ENCODE measurements around the gene MAP1LC3A.

Gene MAP1LC3A

GRCh38 chr20:34579191-34579978 lies 20.9 kb downstream of the MAP1LC3A start:
- DNase-seq = no peak

- DNase-seq = no peak
Measured at GRCh38 chr20:34579979-34580940, 21.7 kb downstream of the MAP1LC3A start.

- no peak for DNase-seq
Measured at GRCh38 chr20:34581341-34582184, 23.0 kb downstream of the MAP1LC3A start.

DNA sequence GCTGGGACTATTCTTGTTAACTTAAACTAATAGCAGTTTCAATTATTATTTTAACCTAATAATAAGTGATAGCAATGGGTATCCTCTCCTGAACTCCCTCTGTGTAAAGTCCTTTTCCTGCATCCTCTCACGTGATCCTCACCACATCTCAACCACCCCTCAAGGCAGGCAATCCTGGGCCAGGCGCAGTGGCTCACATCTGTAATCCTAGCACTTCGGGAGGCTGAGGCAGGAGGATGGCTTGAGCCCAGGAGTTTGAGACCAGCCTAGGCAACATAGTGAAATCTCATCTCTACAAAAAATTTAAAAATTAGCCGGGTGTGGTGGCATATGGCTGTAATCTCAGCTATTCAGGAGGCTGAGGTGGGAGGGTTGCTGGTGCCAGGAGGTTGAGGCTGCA lies 23.7 kb downstream of the MAP1LC3A start:
- no peak for DNase-seq

GRCh38 chr20:34582911-34583310 lies 24.4 kb downstream of the MAP1LC3A start:
- DNase-seq = no peak

DNA sequence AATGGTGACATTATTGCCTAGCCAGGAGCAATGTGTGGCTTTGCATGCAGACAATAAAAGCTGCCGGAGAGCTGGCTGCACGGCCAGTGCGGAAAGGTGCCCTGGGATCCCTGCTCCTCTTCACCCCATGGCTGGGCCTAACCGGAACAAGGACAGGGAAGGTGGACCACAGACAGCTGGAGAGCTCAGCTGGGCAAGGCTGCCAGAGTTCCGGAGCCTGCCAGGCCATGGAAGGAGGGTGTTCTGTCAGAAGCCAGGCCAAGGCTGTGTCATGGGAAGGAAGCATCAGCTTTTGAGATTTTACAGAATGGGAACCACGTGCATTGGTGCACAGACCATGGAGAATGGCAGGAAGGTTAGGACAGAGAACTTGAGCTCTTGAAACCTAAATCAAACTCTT lies 25.0 kb downstream of the MAP1LC3A start:
- no peak for DNase-seq

DNA sequence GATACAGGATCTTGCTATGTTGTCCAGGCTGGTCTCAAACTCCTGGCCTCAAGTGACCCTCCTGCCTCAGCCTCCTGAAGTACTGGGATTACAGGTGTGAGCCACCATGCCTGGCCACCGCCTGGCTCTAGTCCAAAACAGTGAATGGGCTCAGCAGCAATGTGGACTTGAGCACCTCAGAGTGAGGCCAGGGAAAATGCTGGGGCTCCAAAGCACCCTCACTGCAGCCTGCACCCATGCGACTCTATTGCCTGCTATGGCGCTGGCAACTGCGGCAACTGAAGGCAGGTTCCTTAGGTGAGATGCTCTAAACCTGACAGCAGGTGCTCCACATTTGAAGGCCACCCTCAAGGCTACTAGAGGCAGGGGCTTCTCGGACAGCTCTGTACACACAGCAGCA lies 26.5 kb downstream of the MAP1LC3A start:
- no peak for DNase-seq

GRCh38 chr20:34586488-34587163 lies 28.1 kb downstream of the MAP1LC3A start:
- no peak for DNase-seq

GRCh38 chr20:34595377-34596184 lies 37.1 kb downstream of the MAP1LC3A start:
- DNase-seq = no peak

DNA sequence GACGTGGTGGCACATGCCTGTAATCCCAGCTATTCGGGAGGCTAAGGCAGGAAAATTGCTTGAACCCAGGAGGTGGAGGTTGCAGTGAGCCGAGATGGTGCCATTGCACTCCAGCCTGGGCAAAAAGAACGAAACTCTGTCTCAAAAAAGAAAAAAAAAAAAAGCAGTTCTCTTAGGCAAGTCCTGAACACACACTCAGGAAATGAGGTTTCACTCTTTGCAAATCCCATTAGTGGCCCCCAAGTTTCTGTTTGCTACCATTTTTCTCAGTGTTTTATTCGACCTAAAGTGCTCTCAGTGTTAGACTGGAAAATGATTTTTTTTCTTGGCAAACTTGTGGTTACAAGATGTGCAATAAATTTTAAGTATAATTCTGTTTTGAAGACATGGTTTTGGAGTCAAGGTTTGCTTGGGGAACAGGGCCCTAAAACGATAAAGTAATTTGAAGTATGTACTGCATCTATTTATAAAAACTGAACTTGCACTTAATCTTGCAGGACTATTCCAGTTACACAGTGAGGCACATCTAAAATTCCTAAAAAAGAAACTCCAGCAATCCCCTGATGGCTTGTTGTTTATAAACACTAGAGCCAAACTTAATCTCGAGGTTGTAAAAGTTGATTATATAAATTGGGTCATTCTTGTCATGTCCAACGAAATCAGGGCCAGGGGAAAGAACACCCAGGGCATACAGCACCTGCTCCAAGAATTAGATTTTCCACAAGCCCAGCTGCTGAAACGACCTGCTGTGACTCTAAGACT lies 42.6 kb downstream of the MAP1LC3A start:
- no peak for DNase-seq

- no peak for DNase-seq
Measured at GRCh38 chr20:34604980-34605788, 46.7 kb downstream of the MAP1LC3A start.

DNA sequence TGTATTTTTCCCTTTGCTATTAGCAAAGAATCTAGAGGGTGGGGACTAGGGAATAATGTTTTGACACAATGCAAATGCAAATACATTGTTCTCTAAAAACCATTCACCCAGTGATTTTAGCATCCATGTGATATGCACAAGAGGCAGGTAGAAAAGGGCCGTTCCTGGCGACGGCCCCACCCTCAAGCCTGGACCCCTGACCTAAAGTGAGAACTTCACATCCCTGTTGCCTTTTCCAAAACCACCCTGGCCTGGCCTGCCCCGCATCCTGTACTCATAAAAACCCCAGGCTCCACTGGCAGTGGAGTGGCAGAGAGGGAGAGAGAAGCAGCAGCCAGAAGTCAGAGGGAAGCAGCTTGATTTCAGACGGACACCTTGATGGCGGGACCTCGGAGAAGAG lies 48.5 kb downstream of the MAP1LC3A start:
- DNase-seq = no peak
